A673 (cell line): ENCODE measurements around the gene NLRC5. TPM values are rescaled to one million over a fixed set of nuclear protein-coding genes. Genes with fewer than 3 reads are reported as not detected.

Experiments
- BruUV-seq: library from RNA; stranded (reverse); fragments of 400-500 nt; replicated peaks from 2 replicates; lab custom pipeline; 2021; lab: Mats Ljungman, UMichigan
- CTCF ChIA-PET: fragments of 300-600 bp; sonication (Branson Sonifier 250); formaldehyde crosslinking; loops from one replicate; lab custom pipeline; 2022; ENCODE audit warnings: antibody characterized with exemption; lab: Charles Lee
- POLR2A ChIA-PET: fragments of 300-600 bp; sonication (Branson Sonifier 250); formaldehyde crosslinking; loops from one replicate; lab custom pipeline; 2022; ENCODE audit warnings: antibody characterized with exemption; ENCODE audit not compliant: low non-redundant PET; lab: Charles Lee
- DNase-seq: peaks from one replicate; pipeline ENCODE4 v3.0.0-alpha.2; 2015; ENCODE audit warnings: low spot score
- H3K27ac ChIP-seq: fragments of 200-600 bp; sonication (generic); 2 replicates; pipeline ENCODE4 v1.5.1; 2016; ENCODE audit warnings: mixed run types, low read depth, mild to moderate bottlenecking, mixed read lengths, antibody characterized with exemption, low read length; ENCODE audit not compliant: poor library complexity, severe bottlenecking
- H3K27me3 ChIP-seq: fragments of 200-600 bp; sonication (generic); replicated peaks from 2 replicates; pipeline ENCODE4 v1.6.1; 2017; ENCODE audit warnings: mixed run types, low read depth, mild to moderate bottlenecking, mixed read lengths, antibody characterized with exemption, low read length; ENCODE audit not compliant: insufficient read depth, poor library complexity
- H3K36me3 ChIP-seq: fragments of 200-600 bp; sonication (generic); 2 replicates; pipeline ENCODE4 v1.6.1; 2016; ENCODE audit warnings: mixed run types, mild to moderate bottlenecking, mixed read lengths, antibody characterized with exemption, low read length; ENCODE audit not compliant: insufficient read depth, poor library complexity, severe bottlenecking
- H3K4me1 ChIP-seq: fragments of 200-600 bp; sonication (generic); 2 replicates; pipeline ENCODE4 v1.6.1; 2017; ENCODE audit warnings: mixed run types, mild to moderate bottlenecking, mixed read lengths, antibody characterized with exemption, low read length; ENCODE audit not compliant: insufficient read depth, poor library complexity, severe bottlenecking
- H3K4me3 ChIP-seq: fragments of 200-600 bp; sonication (generic); 2 replicates; pipeline ENCODE4 v1.5.1; 2016; ENCODE audit warnings: low read depth, mixed run types, mild to moderate bottlenecking, mixed read lengths, low read length; ENCODE audit not compliant: poor library complexity, severe bottlenecking
- H3K9me3 ChIP-seq: fragments of 200-600 bp; sonication (generic); 2 replicates; pipeline ENCODE4 v1.6.1; 2016; ENCODE audit warnings: mixed run types, low read depth, mild to moderate bottlenecking, mixed read lengths, antibody characterized with exemption, low read length; ENCODE audit not compliant: poor library complexity, severe bottlenecking
- CTCF ChIP-seq: fragments of 300-800, 200-600 bp; sonication (generic); conservative IDR thresholded peaks from 2 replicates; pipeline ENCODE4 v1.5.1; 2017; ENCODE audit warnings: low read depth, mild to moderate bottlenecking, antibody characterized with exemption, low read length, moderate library complexity, mixed read lengths
- EZH2 ChIP-seq: fragments of 200-600 bp; sonication (generic); IDR thresholded peaks from 2 replicates; pipeline ENCODE4 v1.6.1; 2017; ENCODE audit warnings: borderline replicate concordance, low read depth, mild to moderate bottlenecking, mixed read lengths, antibody characterized with exemption, low read length; ENCODE audit not compliant: poor library complexity, severe bottlenecking
- intact Hi-C: fragments of 100-400 bp; cut with micrococcal nuclease; formaldehyde crosslinking; loops from one replicate; pipeline ENCODE4 v1.10.0; 2022; ENCODE audit not compliant: unreplicated experiment
- total RNA-seq: library from RNA; stranded (reverse); gene quantifications from 2 replicates; pipeline ENCODE4 v1.2.3, GENCODE V29; 2021

Gene NLRC5
- total RNA-seq, 1 experiment from 2014 or later: 13.1 TPM

- TF ChIP-seq EZH2 (no peak), CTCF (no peak)
- Histone ChIP-seq H3K36me3 (no peaks in the 10 kb centered on the region), H3K27ac (no peak overlapping the region), H3K4me3 (no peak overlapping the region), H3K27me3 (no peaks in the 10 kb centered on the region), H3K9me3 (no peaks in the 10 kb centered on the region), H3K4me1 (no peaks in the 10 kb centered on the region)
- ChIA-PET CTCF (no interaction called here), POLR2A (no interaction called here)
- no peak for DNase-seq
- intact Hi-C loops: no loop called here
- no TSS peak for BruUV-seq
Measured at GRCh38 chr16:57071831-57072582, 82.7 kb downstream of the NLRC5 start.

- intact Hi-C loops: no loop called here
- Histone ChIP-seq H3K9me3 (no peaks in the 10 kb centered on the region), H3K27me3 (no peaks in the 10 kb centered on the region), H3K27ac (no peak overlapping the region), H3K36me3 (no peaks in the 10 kb centered on the region), H3K4me3 (no peak overlapping the region), H3K4me1 (no peaks in the 10 kb centered on the region)
- CTCF ChIA-PET: no interaction called here
- TF ChIP-seq EZH2 (no peak), CTCF (no peak)
- DNase-seq: no peak
- no TSS peak for BruUV-seq
- POLR2A ChIA-PET: no interaction called here
Measured at GRCh38 chr16:57072616-57073275, 83.4 kb downstream of the NLRC5 start.

GRCh38 chr16:57077714-57078113 is 88.4 kb downstream of the NLRC5 start:
- BruUV-seq: no TSS peak
- no peaks in the 10 kb centered on the region for H3K4me1 ChIP-seq
- H3K9me3 ChIP-seq: no peaks in the 10 kb centered on the region
- intact Hi-C loops: no loop called here
- H3K27me3 ChIP-seq: no peaks in the 10 kb centered on the region
- no peaks in the 10 kb centered on the region for H3K36me3 ChIP-seq
- no peak overlapping the region for H3K4me3 ChIP-seq
- no peak overlapping the region for H3K27ac ChIP-seq
- ChIA-PET CTCF (no interaction called here), POLR2A (no interaction called here)
- DNase-seq: no peak
- TF ChIP-seq EZH2: no peak
- no peak for TF ChIP-seq CTCF
